ENCODE results near the gene ADGB. TPM values are rescaled to one million over a fixed set of nuclear protein-coding genes. Genes with fewer than 3 reads are reported as not detected.

The ADGB gene
- total and polyA plus RNA-seq, 4 donors: 0.23 TPM; not detected in 3

GRCh38 chr6:146635165-146635564 is 36.4 kb downstream of the ADGB start:
- Histone ChIP-seq H3K4me1 (ENCODE audit: control insufficient read depth in 4 of 4, insufficient read depth in 4 of 4, low read length in 3 of 4) (no peaks in the 10 kb centered on the region), H3K9ac (ENCODE audit: low read depth in 1 of 2, low read length in 2 of 2) (no peak overlapping the region), H3K4me3 (ENCODE audit: low read depth in 1 of 3, low read length in 3 of 3) (no peak overlapping the region), H3K27ac (ENCODE audit: low read depth in 1 of 2, low read length in 2 of 2) (no peak overlapping the region), H3K27me3 (ENCODE audit: control insufficient read depth in 4 of 4, insufficient read depth in 4 of 4, low read length in 3 of 4) (peaks cover 0 to 3% (median 0%) of the 10 kb centered on the region in 4 donors), H3K9me3 (ENCODE audit: control insufficient read depth in 4 of 4, low read length in 3 of 4) (no peaks in the 10 kb centered on the region), H3K36me3 (ENCODE audit: control insufficient read depth in 4 of 4, insufficient read depth in 3 of 4, low read depth in 1 of 4, low read length in 3 of 4) (no peaks in the 10 kb centered on the region)
- TF ChIP-seq YY1 (IDR thresholded peaks at IDR 0.05) (no peak), GABPA (IDR thresholded peaks at IDR 0.05 in 1 of 2, conservative IDR thresholded peaks at IDR 0.05 in 1 of 2) (no peak), FOXA2 (IDR thresholded peaks at IDR 0.05) (no peak), JUND (IDR thresholded peaks at IDR 0.05) (no peak)
- DNase-seq (ENCODE audit: low spot score): no peak

DNA sequence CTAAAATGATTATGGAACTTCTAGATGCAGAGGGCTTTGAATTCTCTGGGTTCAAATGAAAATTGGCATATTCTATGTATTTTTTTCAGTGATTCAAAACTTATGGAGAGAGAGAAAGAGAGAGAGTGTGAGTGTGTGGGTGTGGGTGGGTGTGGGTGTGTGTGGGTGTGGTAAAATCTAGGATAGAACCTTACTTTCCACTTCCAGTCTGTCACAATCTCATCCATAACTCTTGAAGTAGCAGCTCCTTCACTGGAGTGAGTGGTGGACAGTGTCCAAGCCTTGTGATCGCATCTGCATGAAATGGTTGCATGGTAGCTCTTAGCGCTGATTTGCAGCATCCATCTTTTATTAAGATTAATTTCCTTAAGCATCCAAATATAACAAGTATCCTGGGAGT is 37.7 kb downstream of the ADGB start:
- peaks cover 0 to 3% (median 0%) of the 10 kb centered on the region in 4 donors for H3K27me3 ChIP-seq (ENCODE audit: control insufficient read depth in 4 of 4, insufficient read depth in 4 of 4, low read length in 3 of 4)
- 88% methylated on average over 2 of the region's 2 CpGs for WGBS
- TF ChIP-seq, protein P1, sequence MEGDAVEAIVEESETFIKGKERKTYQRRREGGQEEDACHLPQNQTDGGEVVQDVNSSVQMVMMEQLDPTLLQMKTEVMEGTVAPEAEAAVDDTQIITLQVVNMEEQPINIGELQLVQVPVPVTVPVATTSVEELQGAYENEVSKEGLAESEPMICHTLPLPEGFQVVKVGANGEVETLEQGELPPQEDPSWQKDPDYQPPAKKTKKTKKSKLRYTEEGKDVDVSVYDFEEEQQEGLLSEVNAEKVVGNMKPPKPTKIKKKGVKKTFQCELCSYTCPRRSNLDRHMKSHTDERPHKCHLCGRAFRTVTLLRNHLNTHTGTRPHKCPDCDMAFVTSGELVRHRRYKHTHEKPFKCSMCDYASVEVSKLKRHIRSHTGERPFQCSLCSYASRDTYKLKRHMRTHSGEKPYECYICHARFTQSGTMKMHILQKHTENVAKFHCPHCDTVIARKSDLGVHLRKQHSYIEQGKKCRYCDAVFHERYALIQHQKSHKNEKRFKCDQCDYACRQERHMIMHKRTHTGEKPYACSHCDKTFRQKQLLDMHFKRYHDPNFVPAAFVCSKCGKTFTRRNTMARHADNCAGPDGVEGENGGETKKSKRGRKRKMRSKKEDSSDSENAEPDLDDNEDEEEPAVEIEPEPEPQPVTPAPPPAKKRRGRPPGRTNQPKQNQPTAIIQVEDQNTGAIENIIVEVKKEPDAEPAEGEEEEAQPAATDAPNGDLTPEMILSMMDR (IDR thresholded peaks at IDR 0.05; ENCODE audit: low read depth, low read length, missing input control): no peak
- TF ChIP-seq FOXA2 (IDR thresholded peaks at IDR 0.05) (no peak), HNF4G (IDR thresholded peaks at IDR 0.05) (no peak), SP1 (IDR thresholded peaks at IDR 0.05) (no peak), ATF3 (IDR thresholded peaks at IDR 0.05) (no peak), NR2F2 (IDR thresholded peaks at IDR 0.05) (no peak), HNF4A (conservative IDR thresholded peaks at IDR 0.05) (no peak)
- TF ChIP-seq, protein P2, sequence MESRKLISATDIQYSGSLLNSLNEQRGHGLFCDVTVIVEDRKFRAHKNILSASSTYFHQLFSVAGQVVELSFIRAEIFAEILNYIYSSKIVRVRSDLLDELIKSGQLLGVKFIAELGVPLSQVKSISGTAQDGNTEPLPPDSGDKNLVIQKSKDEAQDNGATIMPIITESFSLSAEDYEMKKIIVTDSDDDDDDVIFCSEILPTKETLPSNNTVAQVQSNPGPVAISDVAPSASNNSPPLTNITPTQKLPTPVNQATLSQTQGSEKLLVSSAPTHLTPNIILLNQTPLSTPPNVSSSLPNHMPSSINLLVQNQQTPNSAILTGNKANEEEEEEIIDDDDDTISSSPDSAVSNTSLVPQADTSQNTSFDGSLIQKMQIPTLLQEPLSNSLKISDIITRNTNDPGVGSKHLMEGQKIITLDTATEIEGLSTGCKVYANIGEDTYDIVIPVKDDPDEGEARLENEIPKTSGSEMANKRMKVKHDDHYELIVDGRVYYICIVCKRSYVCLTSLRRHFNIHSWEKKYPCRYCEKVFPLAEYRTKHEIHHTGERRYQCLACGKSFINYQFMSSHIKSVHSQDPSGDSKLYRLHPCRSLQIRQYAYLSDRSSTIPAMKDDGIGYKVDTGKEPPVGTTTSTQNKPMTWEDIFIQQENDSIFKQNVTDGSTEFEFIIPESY (IDR thresholded peaks at IDR 0.05): no peak
- H3K9me3 ChIP-seq (ENCODE audit: control insufficient read depth in 4 of 4, low read length in 3 of 4): no peaks in the 10 kb centered on the region
- no peak overlapping the region for H3K9ac ChIP-seq (ENCODE audit: low read depth in 1 of 2, low read length in 2 of 2)
- no peak for DNase-seq (ENCODE audit: low spot score)
- H3K4me3 ChIP-seq (ENCODE audit: low read depth in 1 of 3, low read length in 3 of 3): no peak overlapping the region
- H3K4me1 ChIP-seq (ENCODE audit: control insufficient read depth in 4 of 4, insufficient read depth in 4 of 4, low read length in 3 of 4): no peaks in the 10 kb centered on the region
- no peak overlapping the region for H3K27ac ChIP-seq (ENCODE audit: low read depth in 1 of 2, low read length in 2 of 2)
- no peaks in the 10 kb centered on the region for H3K36me3 ChIP-seq (ENCODE audit: control insufficient read depth in 4 of 4, insufficient read depth in 3 of 4, low read depth in 1 of 4, low read length in 3 of 4)

- WGBS: 85% methylated on average over 6 of the region's 6 CpGs
- H3K36me3 ChIP-seq (ENCODE audit: control insufficient read depth in 4 of 4, insufficient read depth in 3 of 4, low read depth in 1 of 4, low read length in 3 of 4): no peaks in the 10 kb centered on the region
- TF ChIP-seq, protein P1 (IDR thresholded peaks at IDR 0.05; ENCODE audit: low read depth, low read length, missing input control): no peak
- TF ChIP-seq REST (IDR thresholded peaks at IDR 0.05) (no peak), GABPA (IDR thresholded peaks at IDR 0.05 in 1 of 2, conservative IDR thresholded peaks at IDR 0.05 in 1 of 2) (no peak), FOXA1 (IDR thresholded peaks at IDR 0.05) (no peak), RAD21 (IDR thresholded peaks at IDR 0.05) (no peak), HNF4G (IDR thresholded peaks at IDR 0.05) (no peak), ATF3 (IDR thresholded peaks at IDR 0.05) (no peak), YY1 (IDR thresholded peaks at IDR 0.05) (no peak)
- TF ChIP-seq, protein P2 (IDR thresholded peaks at IDR 0.05): no peak
Observed at GRCh38 chr6:146642921-146643320, 44.1 kb downstream of the ADGB start.

More at GRCh38 chr6:146642921-146643320, 44.1 kb downstream of the ADGB start:
- H3K4me3 ChIP-seq (ENCODE audit: low read depth in 1 of 3, low read length in 3 of 3): no peak overlapping the region
- no peaks in the 10 kb centered on the region for H3K9me3 ChIP-seq (ENCODE audit: control insufficient read depth in 4 of 4, low read length in 3 of 4)
- H3K27ac ChIP-seq (ENCODE audit: low read depth in 1 of 2, low read length in 2 of 2): no peak overlapping the region
- no peaks in the 10 kb centered on the region for H3K4me1 ChIP-seq (ENCODE audit: control insufficient read depth in 4 of 4, insufficient read depth in 4 of 4, low read length in 3 of 4)
- no peaks in the 10 kb centered on the region for H3K27me3 ChIP-seq (ENCODE audit: control insufficient read depth in 4 of 4, insufficient read depth in 4 of 4, low read length in 3 of 4)
- DNase-seq (ENCODE audit: low spot score): no peak
- H3K9ac ChIP-seq (ENCODE audit: low read depth in 1 of 2, low read length in 2 of 2): no peak overlapping the region
